Kidney epithelial cell (primary cell): ENCODE measurements around the gene SMARCD3. TPM values are rescaled to one million over a fixed set of nuclear protein-coding genes. Genes with fewer than 3 reads are reported as not detected.

Source experiments
- DNase-seq: peaks from one replicate; pipeline ENCODE4 v3.0.0-alpha.2; 2010; ENCODE audit warnings: low read depth
- H3K27me3 ChIP-seq: 2 replicates; pipeline ENCODE4 v1.6.0; 2011; ENCODE audit warnings: low read length; ENCODE audit not compliant: control insufficient read depth, insufficient read depth
- H3K36me3 ChIP-seq: 2 replicates; pipeline ENCODE4 v1.5.1; 2011; ENCODE audit warnings: low read length; ENCODE audit not compliant: control insufficient read depth, insufficient read depth
- H3K4me3 ChIP-seq: 2 replicates; pipeline ENCODE4 v1.5.1; 2011; ENCODE audit warnings: low read depth, mild to moderate bottlenecking, control low read depth, low read length
- CTCF ChIP-seq: IDR thresholded peaks from 2 replicates; pipeline ENCODE4 v1.5.1; 2011; ENCODE audit warnings: mild to moderate bottlenecking, moderate library complexity, low read length, control low read depth, inconsistent platforms; ENCODE audit not compliant: insufficient read depth, poor library complexity, severe bottlenecking
- total RNA-seq: library from RNA; depleted of rRNA; stranded (reverse); fragments of >200 nt; gene quantifications from 2 replicates; pipeline ENCODE4 v1.2.3, GENCODE V29; 2015

SMARCD3 gene
- total RNA-seq, 1 donor from 2014 or later = 28.7 TPM

DNA sequence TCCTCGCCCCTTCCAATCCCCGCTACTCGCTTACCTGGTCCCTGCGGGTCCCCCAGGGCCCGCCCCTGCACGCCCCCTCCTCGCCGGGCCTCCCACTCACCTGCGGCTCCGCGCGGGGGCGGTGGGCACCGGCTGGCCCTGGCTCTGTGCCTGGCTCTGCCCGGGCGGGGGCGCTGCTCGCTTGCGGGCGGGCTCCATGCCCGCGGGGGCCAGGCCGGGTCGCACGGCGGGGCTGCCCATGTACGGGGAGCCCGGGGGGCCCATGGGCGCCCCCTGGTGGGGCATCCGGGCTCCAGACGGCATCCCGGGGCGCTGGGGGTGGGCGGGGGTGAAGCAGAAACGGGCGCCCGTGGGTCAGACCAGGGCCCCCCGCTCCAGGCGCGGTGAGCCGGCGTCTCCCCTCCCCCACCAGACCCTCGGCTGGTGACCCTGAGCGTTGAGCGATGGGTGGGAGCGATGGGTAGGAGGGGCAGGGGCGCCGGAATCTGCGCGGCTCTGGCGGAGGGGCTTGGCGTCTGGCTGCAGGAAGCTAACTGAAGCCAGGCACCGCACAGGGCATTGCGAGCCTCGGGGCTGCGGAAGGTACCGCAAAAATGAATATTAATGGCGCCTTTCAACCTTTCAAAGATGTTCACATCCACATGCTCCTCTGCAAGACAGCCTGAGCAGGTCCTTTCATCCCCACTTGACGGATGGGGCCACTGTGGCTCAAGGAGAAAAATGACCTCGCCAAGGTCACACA lies 3.0 kb downstream of the SMARCD3 start:
- DNase-seq = no peak
- TF ChIP-seq CTCF = peak; percentile 43
- peak overlapping the region; percentile 16 for H3K4me3 ChIP-seq
- H3K36me3 ChIP-seq = no peaks in the 10 kb centered on the region
- H3K27me3 ChIP-seq = peaks cover 5% of the 10 kb centered on the region

DNA sequence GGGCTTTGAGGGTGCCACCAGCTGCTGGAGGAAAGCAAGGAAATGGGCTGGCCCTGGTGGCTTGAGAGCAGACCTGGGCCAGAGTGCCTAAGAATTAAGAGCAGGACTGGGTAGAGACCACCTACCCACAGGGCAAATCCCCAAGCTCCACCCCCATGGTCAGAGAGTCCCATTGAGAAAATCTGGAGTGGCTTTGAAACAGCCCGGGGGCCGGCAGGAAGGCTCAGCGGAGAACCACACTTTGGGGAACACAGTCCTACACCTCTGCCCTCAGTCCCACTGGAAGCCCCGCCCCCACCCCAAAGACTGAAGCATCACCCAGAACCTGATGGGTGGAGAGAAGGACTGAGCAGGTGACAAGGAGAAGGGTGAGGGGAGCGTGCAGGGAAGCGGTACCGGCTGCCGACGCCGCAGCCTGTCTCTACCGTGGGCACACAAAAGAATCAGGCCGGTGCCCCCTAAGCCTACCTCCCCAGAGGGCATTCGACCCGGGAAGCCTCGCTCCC lies 3.6 kb downstream of the SMARCD3 start:
- no peak for DNase-seq
- Histone ChIP-seq H3K36me3 (no peaks in the 10 kb centered on the region), H3K27me3 (peaks cover 5% of the 10 kb centered on the region), H3K4me3 (peak overlapping the region; percentile 16)
- no peak for TF ChIP-seq CTCF

DNA sequence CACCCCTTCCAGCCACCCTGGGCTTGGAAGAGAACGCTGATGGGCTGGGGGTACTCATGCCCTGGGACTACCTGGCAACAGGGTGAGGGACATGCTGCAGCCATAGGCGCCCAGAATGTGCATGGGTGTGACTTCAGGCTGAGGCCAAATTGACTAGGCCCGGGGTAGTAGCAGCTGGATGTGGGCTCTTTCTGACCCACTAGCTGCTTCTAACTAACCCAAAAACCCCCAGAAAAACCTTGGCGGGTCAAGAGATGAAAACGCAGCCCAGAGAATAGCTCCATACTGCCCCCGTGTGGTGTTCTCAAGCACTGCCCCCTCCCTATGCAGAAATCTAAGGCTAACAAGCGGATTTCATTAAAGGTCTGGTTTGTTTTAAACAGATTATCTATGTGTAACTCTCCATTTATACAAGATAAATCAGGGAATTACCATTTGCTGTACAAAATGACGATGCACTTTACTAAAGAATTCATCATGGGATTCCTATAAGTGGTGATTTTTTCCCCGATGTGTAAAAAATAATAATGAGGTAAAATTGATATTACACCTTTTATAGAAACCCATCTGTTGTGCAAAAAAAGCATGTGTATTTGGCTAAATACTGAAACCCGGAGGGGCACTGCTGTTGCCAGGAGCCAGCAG lies 4.2 kb downstream of the SMARCD3 start:
- no peak for DNase-seq
- Histone ChIP-seq H3K36me3 (no peaks in the 10 kb centered on the region), H3K4me3 (no peak overlapping the region), H3K27me3 (peaks cover 5% of the 10 kb centered on the region)
- peak; percentile 84 for TF ChIP-seq CTCF

DNA sequence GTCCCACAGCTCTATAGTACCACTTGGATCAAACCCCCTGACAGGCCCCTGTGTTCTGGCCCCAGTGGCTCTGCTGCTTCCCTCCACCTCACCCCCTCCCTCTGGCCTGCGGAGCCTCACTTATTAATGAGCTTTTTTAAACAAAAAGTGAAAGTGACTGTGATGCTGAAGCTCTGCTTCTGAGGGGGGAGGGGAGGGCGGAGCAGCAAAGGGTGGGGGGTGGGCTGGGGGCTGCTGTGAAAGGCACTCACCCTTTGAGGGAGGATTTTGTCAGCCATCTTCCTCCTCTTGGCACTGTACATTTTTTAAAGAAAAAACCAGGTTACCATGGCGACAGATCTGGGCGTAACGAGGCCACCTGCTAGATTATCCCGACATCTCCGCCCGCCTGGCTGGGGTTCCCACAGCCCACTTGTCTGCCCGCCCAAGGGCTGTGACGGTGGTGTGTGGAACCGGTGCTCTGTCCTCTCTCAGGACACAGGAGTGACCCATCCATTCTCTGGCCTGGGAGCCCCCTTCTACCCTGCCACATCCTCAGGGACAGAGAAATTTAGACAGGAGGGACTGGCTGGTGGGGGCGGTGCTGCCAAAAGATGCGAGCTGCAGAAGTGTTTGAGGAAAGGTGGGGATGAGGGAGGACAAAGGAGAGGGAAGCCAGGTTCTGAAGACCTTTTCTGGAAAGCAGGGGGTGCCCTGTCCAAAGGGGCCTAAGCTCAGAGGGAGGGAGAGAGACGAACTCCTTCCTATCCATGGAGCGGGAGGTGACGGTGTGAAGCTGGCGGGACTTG lies 4.9 kb downstream of the SMARCD3 start:
- Histone ChIP-seq H3K36me3 (no peaks in the 10 kb centered on the region), H3K4me3 (no peak overlapping the region), H3K27me3 (peaks cover 5% of the 10 kb centered on the region)
- no peak for TF ChIP-seq CTCF
- DNase-seq = no peak

GRCh38 chr7:151243045-151243349 lies 5.5 kb downstream of the SMARCD3 start:
- peaks cover 1% of the 10 kb centered on the region for H3K36me3 ChIP-seq
- no peak for TF ChIP-seq CTCF
- no peak for DNase-seq
- H3K27me3 ChIP-seq = peaks cover 5% of the 10 kb centered on the region
- no peak overlapping the region for H3K4me3 ChIP-seq
